ENCODE data around the gene SAMD4A.

The SAMD4A gene, protein sequence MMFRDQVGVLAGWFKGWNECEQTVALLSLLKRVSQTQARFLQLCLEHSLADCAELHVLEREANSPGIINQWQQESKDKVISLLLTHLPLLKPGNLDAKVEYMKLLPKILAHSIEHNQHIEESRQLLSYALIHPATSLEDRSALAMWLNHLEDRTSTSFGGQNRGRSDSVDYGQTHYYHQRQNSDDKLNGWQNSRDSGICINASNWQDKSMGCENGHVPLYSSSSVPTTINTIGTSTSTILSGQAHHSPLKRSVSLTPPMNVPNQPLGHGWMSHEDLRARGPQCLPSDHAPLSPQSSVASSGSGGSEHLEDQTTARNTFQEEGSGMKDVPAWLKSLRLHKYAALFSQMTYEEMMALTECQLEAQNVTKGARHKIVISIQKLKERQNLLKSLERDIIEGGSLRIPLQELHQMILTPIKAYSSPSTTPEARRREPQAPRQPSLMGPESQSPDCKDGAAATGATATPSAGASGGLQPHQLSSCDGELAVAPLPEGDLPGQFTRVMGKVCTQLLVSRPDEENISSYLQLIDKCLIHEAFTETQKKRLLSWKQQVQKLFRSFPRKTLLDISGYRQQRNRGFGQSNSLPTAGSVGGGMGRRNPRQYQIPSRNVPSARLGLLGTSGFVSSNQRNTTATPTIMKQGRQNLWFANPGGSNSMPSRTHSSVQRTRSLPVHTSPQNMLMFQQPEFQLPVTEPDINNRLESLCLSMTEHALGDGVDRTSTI

DNA sequence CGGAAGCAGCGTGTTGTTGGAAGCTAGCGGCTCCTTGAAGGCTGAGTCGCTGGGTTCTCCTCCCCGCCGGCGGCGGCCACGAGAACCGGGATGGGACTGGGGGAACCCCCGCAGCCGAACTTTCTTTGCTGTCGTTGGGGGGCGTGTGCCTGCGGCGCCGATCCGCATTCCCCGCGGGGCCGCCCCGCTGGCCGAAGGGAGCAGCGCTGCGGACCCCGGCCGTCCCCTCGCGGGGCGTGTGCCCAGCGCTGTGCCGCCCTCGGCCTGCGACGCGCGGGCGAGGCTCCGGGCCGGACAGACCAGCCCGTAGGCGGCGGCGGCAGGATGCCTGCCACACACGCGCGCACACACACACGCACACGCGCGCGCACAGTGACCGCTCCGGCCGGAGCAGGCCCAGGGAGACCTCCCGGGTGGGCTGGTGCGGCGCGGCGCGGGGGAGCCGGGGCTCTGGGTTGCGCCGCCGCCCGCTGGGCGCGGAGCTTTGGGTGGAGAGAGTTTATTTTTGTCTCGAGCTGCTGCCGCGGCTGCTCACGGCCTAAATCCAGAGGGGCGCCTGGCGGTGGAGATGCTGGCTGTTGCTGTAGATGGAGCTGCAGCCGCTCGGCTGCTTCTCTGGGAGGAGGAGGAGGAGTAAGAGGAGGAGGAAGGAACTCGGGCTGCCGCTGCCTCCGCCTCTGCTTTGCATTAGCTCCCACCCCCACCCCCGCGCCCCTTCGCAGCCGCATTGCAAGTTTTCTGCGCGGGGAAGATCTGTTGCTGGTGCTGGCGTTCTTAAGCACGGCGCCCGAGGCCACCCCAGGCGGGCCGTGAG is at the start of gene SAMD4A:
TSS of gene SAMD4A (plus strand) at position 719 of the 814 bp plus-strand sequence. CDS start 789 bp downstream, outside the sequence.
- peaks cover 0 to 4% of the 10 kb centered on the region in 2 donors for H3K27me3 Mint-ChIP-seq
- DNase-seq (peak; percentile 57), ATAC-seq (replicated peaks) (peak; percentile 26 to 30)
- peaks cover 12 to 26% of the 10 kb centered on the region in 2 donors for H3K4me1 Mint-ChIP-seq
- peaks cover 0 to 2% of the 10 kb centered on the region in 2 donors for H3K36me3 Mint-ChIP-seq
- H3K4me3 Mint-ChIP-seq, result peak within 1 kb of the TSS; percentile 98 to 99
- no peaks in the 10 kb centered on the region for H3K9me3 Mint-ChIP-seq
- peak within 1 kb of the TSS; percentile 98 for H3K27ac Mint-ChIP-seq

DNA sequence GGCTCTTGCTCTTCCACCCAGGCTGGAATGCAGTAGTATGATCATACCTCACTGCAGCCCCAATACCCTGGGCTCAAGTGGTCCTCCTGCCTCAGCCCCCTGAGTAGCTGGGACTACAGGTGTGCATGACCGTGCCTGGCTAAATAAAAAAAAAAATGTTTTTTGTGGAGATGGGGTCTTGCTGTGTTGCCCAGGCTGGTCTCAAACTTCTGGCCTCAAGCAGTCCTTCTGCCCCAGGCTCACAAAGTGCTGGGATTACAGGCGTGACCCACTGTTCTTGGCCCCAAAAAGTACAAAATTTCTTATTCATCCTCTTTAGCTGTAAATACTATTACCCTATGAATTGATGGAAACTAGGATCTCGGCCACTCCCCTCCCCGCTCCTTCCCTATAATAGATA is 42.5 kb upstream of the SAMD4A start:
- Mint-ChIP-seq H3K4me1 (no peaks in the 10 kb centered on the region), H3K27ac (no peak overlapping the region), H3K4me3 (no peak overlapping the region), H3K9me3 (no peaks in the 10 kb centered on the region), H3K27me3 (no peaks in the 10 kb centered on the region), H3K36me3 (peaks cover 16 to 48% of the 10 kb centered on the region in 2 donors)
- ATAC-seq (replicated peaks) (no peak), DNase-seq (no peak)

DNA sequence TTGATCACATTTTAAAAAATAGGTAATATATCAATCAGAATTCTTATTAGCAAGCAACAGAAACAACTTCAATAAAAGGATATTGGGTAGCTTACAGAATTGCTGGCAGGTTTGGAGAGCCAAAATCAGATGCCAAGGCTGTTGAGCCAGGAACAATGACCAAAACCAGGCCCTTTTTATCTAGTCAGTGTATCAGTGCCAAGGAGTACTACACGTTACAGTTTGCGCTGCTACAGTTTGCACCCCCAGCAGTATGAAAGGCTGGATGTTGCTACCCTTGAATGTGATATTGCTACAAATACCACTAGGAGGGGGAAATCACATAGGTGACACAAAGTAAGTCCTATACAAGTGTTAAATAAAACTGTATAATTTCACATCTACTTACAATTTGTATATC is 38.0 kb upstream of the SAMD4A start:
- Mint-ChIP-seq H3K4me3 (no peak overlapping the region), H3K4me1 (peaks cover 10 to 14% of the 10 kb centered on the region in 2 donors), H3K27me3 (no peaks in the 10 kb centered on the region), H3K36me3 (peaks cover 7 to 23% of the 10 kb centered on the region in 2 donors), H3K9me3 (no peaks in the 10 kb centered on the region), H3K27ac (no peak overlapping the region)
- DNase-seq, result no peak
- ATAC-seq (replicated peaks), result no peak

DNA sequence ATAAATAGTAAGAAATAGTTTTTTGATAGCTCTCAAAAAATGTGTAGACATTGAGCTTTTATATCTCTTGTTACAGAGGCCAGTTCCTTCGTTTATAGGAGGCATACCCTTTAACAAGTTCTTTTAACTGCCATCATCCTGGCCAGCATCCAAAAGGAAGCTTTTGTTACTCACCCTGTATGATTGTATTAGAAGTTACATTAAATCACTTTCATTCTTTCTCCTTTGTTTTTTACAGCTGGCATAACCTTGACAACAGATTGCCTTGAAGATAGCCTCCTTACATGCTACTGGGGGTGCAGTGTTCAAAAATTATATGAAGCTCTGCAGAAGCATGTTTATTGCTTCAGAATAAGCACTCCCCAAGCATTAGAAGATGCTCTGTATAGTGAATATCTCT is 37.1 kb upstream of the SAMD4A start:
- H3K27me3 Mint-ChIP-seq, result no peaks in the 10 kb centered on the region
- H3K9me3 Mint-ChIP-seq, result no peaks in the 10 kb centered on the region

DNA sequence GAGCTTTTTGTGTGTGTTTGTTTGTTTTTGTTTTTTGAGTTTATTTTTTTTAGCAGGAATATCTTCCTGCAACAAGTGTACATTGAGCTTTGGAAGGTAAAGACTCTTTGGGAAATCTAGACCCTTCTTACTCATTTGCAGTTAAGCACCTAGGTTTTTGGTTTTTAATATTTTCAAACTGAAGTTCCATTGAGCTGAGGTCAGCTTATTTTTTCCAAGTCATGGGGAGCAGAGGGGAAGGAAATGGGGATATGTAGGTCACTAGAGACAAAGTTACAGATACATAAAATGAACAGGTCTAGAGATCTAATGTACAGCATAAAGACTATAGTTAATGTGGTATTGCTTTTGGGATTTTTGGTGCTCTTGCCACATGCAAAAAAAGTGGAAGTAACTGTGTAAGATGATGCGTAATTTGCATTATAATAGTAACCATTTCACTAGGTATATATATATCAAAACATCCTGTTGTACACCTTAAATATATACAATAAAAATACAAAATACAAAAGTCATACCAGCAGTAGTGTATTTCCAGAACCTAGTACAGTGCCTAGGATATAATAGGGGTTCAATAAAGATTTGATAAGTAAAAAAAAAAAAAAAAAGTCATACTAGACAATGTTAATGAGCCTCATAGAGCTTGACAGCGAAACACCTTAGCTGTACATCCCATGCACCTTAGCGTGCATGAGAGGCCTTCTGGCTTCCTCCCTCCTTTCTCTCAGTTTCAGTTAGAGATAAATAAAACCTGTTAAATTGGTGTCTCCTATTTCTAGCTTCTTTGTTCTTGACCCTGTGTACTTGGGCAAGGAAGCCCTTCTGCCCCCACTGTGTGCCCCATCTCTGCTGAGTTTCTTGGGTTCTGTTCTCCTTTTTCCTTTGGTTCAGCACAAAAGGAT is 34.6 kb upstream of the SAMD4A start:
- H3K4me3 Mint-ChIP-seq, result peak overlapping the region; percentile 4 to 57
- ATAC-seq (replicated peaks) (peak; percentile 91 to 96), DNase-seq (no peak)
- H3K27ac Mint-ChIP-seq, result peak overlapping the region; percentile 66
- H3K9me3 Mint-ChIP-seq, result no peaks in the 10 kb centered on the region
- H3K36me3 Mint-ChIP-seq, result peaks cover 6 to 17% of the 10 kb centered on the region in 2 donors
- H3K4me1 Mint-ChIP-seq, result peaks cover 10 to 14% of the 10 kb centered on the region in 2 donors
- H3K27me3 Mint-ChIP-seq, result no peaks in the 10 kb centered on the region

More for the DNA sequence above, 37.1 kb upstream of the SAMD4A start:
- Mint-ChIP-seq H3K4me1 (peaks cover 10 to 14% of the 10 kb centered on the region in 2 donors), H3K36me3 (peaks cover 8 to 21% of the 10 kb centered on the region in 2 donors), H3K4me3 (no peak overlapping the region), H3K27ac (no peak overlapping the region)
- DNase-seq, result no peak
- ATAC-seq (replicated peaks), result no peak

DNA sequence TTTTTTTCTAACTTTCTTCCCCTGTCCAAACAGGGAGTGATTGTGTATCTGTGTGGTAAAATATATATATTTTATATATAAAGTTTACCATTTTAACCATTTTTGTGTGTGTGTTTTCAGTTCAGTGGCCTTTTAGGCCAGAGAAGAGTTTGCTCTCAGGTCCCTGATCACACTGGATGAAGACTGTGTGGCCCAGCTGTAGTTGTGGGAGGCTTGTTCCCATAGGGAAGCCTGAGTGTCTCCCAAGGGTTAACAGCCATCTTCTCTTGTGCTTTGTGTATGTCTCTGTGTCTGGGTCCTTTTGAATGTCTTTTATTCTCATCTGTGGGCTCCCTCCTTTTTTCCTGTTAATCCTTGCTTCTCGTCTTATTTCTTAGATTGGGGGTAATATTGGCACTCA is 33.8 kb upstream of the SAMD4A start:
- Mint-ChIP-seq H3K9me3 (no peaks in the 10 kb centered on the region), H3K4me1 (peaks cover 10 to 14% of the 10 kb centered on the region in 2 donors), H3K27ac (peak overlapping the region; percentile 16), H3K36me3 (peaks cover 8 to 17% of the 10 kb centered on the region in 2 donors), H3K27me3 (no peaks in the 10 kb centered on the region), H3K4me3 (no peak overlapping the region)
- DNase-seq, result no peak
- no peak for ATAC-seq (replicated peaks)

DNA sequence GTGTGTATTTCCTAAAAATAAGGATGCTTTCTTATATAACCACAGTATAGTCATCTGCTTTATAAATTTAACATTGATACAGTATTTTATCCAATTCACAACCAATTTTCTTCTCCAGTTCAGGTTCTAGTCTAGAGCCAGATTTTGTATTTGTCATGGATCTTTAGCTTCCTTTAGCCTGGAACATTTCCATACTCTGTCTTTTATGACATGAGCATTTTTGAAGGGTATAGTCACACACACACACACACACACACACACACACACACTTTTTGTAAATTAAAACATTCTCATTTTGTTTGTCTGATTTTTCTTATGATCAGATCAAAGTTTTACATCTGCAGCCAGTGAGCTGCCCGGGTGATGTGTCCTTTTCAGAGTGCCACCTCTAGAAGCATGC is 31.8 kb upstream of the SAMD4A start:
- H3K4me1 Mint-ChIP-seq, result peaks cover 10 to 14% of the 10 kb centered on the region in 2 donors
- no peak for ATAC-seq (replicated peaks)
- no peak overlapping the region for H3K4me3 Mint-ChIP-seq
- H3K27ac Mint-ChIP-seq, result no peak overlapping the region
- H3K36me3 Mint-ChIP-seq, result peaks cover 9 to 20% of the 10 kb centered on the region in 2 donors
- no peaks in the 10 kb centered on the region for H3K27me3 Mint-ChIP-seq
- DNase-seq, result no peak
- no peaks in the 10 kb centered on the region for H3K9me3 Mint-ChIP-seq

DNA sequence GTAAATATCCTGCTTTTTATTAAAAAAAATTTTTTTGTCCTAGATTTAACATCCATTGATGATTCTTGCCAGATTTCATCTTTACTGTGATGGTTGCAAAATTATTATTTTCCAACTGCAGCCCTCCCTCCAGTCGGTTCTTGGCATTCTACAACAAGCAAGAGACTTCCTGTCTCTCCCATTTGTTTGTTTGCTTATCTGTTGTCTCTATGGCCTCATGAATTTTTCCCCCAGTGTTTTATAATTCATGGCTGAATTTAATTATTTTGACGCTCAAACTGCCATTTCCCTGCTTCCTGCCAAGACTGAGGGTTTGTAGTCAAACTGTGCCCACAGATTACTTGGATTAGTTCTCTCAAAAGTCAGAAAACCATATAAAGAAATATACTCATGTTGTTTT is 31.3 kb upstream of the SAMD4A start:
- no peak for ATAC-seq (replicated peaks)
- Mint-ChIP-seq H3K4me1 (peaks cover 10 to 14% of the 10 kb centered on the region in 2 donors), H3K36me3 (peaks cover 9 to 23% of the 10 kb centered on the region in 2 donors), H3K27me3 (no peaks in the 10 kb centered on the region), H3K9me3 (no peaks in the 10 kb centered on the region), H3K4me3 (no peak overlapping the region), H3K27ac (no peak overlapping the region)
- DNase-seq, result no peak

DNA sequence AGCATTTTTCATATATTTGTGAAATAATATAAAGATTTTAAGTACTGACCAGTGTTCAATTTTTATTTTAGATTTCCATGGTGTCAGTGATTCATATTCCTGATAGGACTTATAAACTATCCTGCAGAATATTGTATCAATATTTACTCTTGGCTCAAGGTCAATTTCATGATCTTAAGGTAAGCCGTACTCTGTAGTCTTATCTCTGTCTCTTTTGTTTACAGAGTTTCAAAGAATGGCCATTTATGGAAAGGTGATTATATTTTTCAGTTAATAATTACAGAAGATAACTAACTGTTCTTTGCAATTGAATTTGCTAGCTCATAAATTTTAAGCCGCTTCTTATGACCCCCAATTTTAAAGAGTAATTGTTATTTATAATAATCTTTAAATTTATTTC is 29.3 kb upstream of the SAMD4A start:
- Mint-ChIP-seq H3K4me3 (no peak overlapping the region), H3K27ac (no peak overlapping the region), H3K36me3 (peaks cover 9 to 27% of the 10 kb centered on the region in 2 donors), H3K27me3 (no peaks in the 10 kb centered on the region), H3K9me3 (no peaks in the 10 kb centered on the region), H3K4me1 (peaks cover 5 to 7% of the 10 kb centered on the region in 2 donors)
- DNase-seq (no peak), ATAC-seq (replicated peaks) (no peak)

DNA sequence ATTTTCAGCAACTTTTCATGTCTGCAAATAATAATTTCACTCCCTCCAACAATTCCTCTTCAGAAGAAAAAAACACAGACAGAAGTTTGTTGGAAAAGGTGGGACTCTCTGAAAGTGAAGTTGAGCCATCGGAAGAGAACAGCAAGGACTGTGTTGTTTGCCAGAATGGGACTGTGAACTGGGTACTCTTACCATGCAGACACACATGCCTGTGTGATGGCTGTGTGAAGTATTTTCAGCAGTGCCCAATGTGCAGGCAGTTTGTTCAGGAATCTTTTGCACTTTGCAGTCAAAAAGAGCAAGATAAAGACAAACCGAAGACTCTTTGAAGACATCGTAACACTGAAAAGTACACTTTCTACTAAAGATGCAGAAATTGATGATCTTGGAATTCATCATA is 28.9 kb upstream of the SAMD4A start:
- no peak overlapping the region for H3K27ac Mint-ChIP-seq
- H3K4me3 Mint-ChIP-seq, result no peak overlapping the region
- no peaks in the 10 kb centered on the region for H3K27me3 Mint-ChIP-seq
- peaks cover 9 to 27% of the 10 kb centered on the region in 2 donors for H3K36me3 Mint-ChIP-seq
- ATAC-seq (replicated peaks) (no peak), DNase-seq (no peak)
- H3K4me1 Mint-ChIP-seq, result peaks cover 2 to 3% of the 10 kb centered on the region in 2 donors
- H3K9me3 Mint-ChIP-seq, result no peaks in the 10 kb centered on the region

DNA sequence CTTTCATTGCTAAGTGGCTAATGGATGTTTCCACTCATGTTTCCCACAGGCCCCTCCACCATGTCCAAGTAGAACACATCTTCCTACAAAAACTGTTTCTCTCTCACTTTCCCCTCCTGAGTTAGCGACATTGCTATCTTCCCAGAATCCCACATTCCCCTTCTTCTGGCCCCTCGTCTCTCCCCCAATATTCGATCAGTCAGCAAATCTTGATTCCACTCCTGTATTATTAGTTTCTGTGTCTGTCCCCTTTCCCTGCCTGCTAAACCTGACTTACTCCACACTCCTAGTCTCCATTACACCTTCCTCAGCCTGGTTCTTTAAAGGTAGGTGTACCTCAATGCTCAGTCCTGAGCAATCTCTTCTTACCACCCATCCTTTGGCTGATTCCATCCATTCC is 19.3 kb upstream of the SAMD4A start:
- H3K9me3 Mint-ChIP-seq, result no peaks in the 10 kb centered on the region
- ATAC-seq (replicated peaks) (no peak), DNase-seq (no peak)
- H3K27me3 Mint-ChIP-seq, result no peaks in the 10 kb centered on the region
- H3K27ac Mint-ChIP-seq, result no peak overlapping the region
- H3K4me1 Mint-ChIP-seq, result no peaks in the 10 kb centered on the region
- H3K36me3 Mint-ChIP-seq, result peaks cover 0 to 5% of the 10 kb centered on the region in 2 donors
- no peak overlapping the region for H3K4me3 Mint-ChIP-seq

DNA sequence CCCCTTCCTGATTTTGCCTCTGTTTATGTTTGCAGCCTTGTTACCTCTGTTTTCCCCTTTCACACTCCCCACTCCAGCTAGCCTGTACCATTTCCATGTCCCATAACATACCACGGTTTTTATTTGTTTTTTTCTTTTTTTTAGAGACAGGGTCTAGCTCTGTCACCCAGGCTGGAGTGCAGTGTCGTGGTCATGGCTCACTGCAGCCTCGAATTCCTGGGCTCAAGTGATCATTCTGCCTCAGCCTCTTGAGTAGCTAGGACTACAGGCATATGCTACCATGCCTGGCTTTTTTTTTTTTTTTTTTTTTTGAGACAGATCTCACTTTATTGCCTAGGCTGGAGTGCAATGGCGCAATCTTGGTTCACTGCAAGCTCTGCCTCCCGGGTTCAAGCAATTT is 18.4 kb upstream of the SAMD4A start:
- DNase-seq, result no peak
- H3K4me3 Mint-ChIP-seq, result no peak overlapping the region
- H3K27me3 Mint-ChIP-seq, result no peaks in the 10 kb centered on the region
- H3K4me1 Mint-ChIP-seq, result no peaks in the 10 kb centered on the region
- H3K27ac Mint-ChIP-seq, result peak overlapping the region; percentile 48
- peaks cover 0 to 5% of the 10 kb centered on the region in 2 donors for H3K36me3 Mint-ChIP-seq
- ATAC-seq (replicated peaks), result no peak
- H3K9me3 Mint-ChIP-seq, result no peaks in the 10 kb centered on the region

DNA sequence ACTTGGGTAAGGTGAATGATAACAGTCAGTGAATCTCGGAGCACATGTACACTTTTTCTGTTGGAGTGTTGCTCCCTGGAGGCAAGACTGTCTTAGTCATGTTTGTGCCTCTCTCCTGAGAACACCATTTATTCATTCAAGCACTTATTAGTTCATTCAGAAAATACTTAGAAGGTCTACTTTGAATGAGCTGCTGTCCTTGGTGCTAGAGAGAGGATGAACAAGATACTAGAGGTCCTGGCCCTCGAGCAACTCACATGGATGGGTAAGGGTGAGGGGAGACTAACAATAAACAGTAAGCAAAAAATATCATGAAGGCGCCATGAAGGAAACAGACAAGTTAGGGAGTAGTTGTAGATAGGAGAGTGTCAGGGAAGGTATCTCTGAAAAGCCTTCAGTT is 17.1 kb upstream of the SAMD4A start:
- Mint-ChIP-seq H3K4me3 (no peak overlapping the region), H3K9me3 (no peaks in the 10 kb centered on the region), H3K27me3 (no peaks in the 10 kb centered on the region), H3K27ac (no peak overlapping the region), H3K36me3 (peaks cover 0 to 5% of the 10 kb centered on the region in 2 donors), H3K4me1 (no peaks in the 10 kb centered on the region)
- ATAC-seq (replicated peaks) (no peak), DNase-seq (no peak)

Data from stimulated activated naive B cell treated with anti-CD40 and anti-IgM and Interleukin-4, amounts not matched to agents 10 μg/mL and 1 μg/mL and 100 μg/mL, for 72 hours (primary cell).